IPS-18a (cell line): ENCODE data around the gene AP3B1.

Source experiments
- H3K27ac ChIP-seq: one replicate; pipeline ENCODE4 v1.5.1; 2013; ENCODE audit warnings: low read length
- H3K27me3 ChIP-seq: one replicate; pipeline ENCODE4 v1.6.1; 2013; ENCODE audit warnings: mild to moderate bottlenecking, low read length; ENCODE audit not compliant: control insufficient read depth, insufficient read depth
- H3K36me3 ChIP-seq: one replicate; pipeline ENCODE4 v1.6.1; 2013; ENCODE audit warnings: low read depth, low read length; ENCODE audit not compliant: control insufficient read depth
- H3K4me1 ChIP-seq: one replicate; pipeline ENCODE4 v1.6.1; 2013; ENCODE audit warnings: low read depth, low read length; ENCODE audit not compliant: control insufficient read depth
- H3K4me3 ChIP-seq: one replicate; pipeline ENCODE4 v1.5.1; 2013; ENCODE audit warnings: low read length
- H3K9ac ChIP-seq: one replicate; pipeline ENCODE4 v1.6.1; 2013; ENCODE audit warnings: mild to moderate bottlenecking, low read length, moderate library complexity
- H3K9me3 ChIP-seq: one replicate; pipeline ENCODE4 v1.6.1; 2013; ENCODE audit warnings: low read depth, low read length; ENCODE audit not compliant: control insufficient read depth

Gene AP3B1

DNA sequence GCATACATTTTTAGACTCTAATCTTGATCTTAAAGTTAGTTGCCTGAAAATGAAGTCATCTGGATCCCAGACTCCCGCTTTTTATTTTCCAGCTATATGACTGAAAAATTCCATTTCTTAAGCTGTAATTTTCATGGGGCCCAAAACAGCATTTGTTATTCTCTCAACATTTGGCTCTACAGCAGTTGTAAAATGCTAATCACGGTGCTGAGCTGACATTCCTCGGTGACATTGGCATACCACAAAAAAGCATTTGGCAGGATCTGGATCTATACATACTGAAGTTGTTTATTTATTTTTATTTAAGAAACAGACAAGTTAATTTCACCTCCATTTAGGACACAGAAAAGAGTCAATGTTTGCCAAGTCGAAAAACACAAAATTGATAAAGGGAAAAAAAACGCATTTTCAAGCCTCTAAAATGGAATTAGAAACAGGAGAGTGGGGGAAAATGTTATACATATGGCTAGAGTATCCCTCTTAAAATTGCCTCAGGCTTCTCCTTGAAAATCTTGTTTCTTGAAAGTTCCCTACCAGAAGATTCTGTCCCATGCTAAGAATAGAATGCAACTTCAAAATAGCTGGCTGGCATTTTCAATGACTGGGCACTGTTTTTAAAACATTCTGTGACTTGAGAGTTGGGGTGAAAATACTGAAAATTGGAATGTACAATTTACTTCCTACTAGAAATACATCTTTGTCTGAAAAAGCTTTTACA lies 310.9 kb downstream of the AP3B1 start:
- Histone ChIP-seq H3K4me1 (peaks cover 27% of the 10 kb centered on the region), H3K27me3 (peaks cover 15% of the 10 kb centered on the region)

DNA sequence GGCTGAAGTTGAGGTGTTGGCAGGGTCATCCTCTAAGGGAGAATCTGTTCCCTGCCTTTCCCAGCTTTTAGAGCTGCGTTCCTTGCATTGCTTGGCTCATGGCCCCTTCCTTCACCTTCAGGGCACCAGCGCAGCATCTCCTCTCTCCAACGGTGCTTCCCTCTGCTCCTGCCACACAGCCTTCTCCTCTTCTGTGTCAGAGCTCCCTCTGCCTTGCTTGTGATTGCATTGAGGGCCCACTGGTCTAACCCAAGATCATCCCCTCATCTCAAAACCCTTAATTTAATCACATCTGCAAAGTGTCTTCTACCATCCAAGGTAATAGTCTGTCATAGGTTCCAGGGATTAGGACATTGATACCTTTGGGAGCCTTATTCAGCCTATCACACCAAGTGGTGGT lies 312.7 kb downstream of the AP3B1 start:
- Histone ChIP-seq H3K9ac (no peak overlapping the region), H3K9me3 (no peaks in the 10 kb centered on the region), H3K36me3 (no peaks in the 10 kb centered on the region), H3K27ac (no peak overlapping the region), H3K4me3 (no peak overlapping the region), H3K27me3 (peaks cover 15% of the 10 kb centered on the region), H3K4me1 (peaks cover 16% of the 10 kb centered on the region)

More for the DNA sequence above, 310.9 kb downstream of the AP3B1 start:
- Histone ChIP-seq H3K4me3 (no peak overlapping the region), H3K9ac (no peak overlapping the region), H3K36me3 (no peaks in the 10 kb centered on the region), H3K9me3 (no peaks in the 10 kb centered on the region), H3K27ac (no peak overlapping the region)

DNA sequence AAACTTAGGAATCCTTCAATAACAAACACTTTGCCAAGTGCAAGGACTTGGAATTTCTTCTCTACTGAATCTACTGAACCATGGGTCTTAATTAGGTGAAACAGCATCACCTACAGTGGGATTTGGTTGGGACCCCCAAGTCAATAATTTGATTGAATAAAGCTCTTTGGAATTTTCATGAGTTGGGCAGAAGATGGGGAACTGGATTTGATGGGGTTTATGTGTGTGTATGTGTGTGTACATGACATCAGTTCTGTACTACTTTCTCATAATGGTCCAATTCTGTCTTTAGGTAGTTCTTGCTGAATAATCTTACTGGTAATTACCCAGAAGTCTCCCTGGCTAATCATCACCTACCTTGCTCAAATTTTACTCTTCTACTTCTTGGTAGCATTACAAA lies 319.9 kb downstream of the AP3B1 start:
- peaks cover 79% of the 10 kb centered on the region for H3K27me3 ChIP-seq
- no peaks in the 10 kb centered on the region for H3K9me3 ChIP-seq
- H3K4me1 ChIP-seq = peaks cover 10% of the 10 kb centered on the region
- H3K27ac ChIP-seq = no peak overlapping the region
- no peaks in the 10 kb centered on the region for H3K36me3 ChIP-seq
- H3K4me3 ChIP-seq = no peak overlapping the region
- no peak overlapping the region for H3K9ac ChIP-seq

DNA sequence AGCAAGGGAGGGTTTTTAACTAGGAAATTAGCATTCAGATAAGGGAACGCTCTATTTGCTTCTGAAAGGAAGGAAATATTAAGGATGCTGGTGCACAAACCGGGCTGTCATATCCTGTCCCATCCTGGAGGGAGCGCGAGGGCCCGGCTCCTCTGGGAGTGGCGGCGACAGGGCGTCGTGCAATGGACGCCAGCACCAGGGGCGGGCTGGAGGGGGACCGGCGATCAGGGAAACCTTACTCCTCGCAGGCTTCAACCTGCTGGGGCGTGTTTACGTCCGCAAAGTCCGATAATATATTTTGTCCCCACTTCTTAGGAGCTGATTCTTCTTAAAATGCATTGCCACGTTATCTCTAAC lies 321.3 kb downstream of the AP3B1 start:
- H3K4me3 ChIP-seq = peak overlapping the region; percentile 47
- peaks cover 88% of the 10 kb centered on the region for H3K27me3 ChIP-seq
- peaks cover 10% of the 10 kb centered on the region for H3K4me1 ChIP-seq
- no peaks in the 10 kb centered on the region for H3K36me3 ChIP-seq
- H3K9ac ChIP-seq = no peak overlapping the region
- no peaks in the 10 kb centered on the region for H3K9me3 ChIP-seq
- H3K27ac ChIP-seq = no peak overlapping the region

DNA sequence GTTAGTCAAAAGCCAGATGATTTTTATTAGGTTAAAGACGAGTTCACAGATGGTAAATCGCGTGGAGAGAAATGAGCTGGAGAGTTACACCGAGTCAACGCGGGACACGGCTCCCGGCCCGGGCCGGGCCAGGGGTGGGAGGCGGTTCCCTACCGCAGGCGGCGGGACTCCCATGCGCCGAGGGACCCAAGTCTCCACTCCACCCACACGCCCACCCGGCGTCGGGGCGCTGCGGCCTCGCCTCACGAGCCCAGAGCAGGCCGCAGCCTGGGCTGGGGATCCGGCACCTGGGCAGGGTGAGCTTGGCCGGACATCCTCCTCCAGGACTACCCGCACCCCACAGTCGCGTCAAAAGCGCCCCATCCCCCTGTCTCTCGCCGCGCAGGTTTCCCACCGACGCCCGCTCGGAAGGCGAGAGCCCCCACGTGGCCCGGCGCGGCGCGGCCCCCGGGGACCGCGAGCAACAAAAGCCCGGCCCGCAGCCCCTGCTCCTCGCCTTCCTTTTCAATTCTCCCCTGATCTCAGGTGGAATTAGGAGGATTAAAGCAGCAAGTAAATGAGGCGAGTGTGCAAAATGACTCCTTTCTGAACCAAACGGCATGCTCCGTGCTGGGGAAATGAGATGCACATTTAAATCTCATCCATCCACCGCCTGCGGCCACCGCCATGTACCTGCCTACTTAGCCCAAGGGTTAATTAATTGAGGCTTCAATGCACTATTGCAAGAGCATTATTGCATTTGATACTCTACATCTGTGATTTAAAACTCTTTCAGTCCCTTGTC lies 321.8 kb downstream of the AP3B1 start:
- Histone ChIP-seq H3K4me1 (peaks cover 10% of the 10 kb centered on the region), H3K27ac (no peak overlapping the region), H3K27me3 (peaks cover 89% of the 10 kb centered on the region), H3K9me3 (no peaks in the 10 kb centered on the region), H3K9ac (no peak overlapping the region), H3K36me3 (no peaks in the 10 kb centered on the region), H3K4me3 (peak overlapping the region; percentile 47)

DNA sequence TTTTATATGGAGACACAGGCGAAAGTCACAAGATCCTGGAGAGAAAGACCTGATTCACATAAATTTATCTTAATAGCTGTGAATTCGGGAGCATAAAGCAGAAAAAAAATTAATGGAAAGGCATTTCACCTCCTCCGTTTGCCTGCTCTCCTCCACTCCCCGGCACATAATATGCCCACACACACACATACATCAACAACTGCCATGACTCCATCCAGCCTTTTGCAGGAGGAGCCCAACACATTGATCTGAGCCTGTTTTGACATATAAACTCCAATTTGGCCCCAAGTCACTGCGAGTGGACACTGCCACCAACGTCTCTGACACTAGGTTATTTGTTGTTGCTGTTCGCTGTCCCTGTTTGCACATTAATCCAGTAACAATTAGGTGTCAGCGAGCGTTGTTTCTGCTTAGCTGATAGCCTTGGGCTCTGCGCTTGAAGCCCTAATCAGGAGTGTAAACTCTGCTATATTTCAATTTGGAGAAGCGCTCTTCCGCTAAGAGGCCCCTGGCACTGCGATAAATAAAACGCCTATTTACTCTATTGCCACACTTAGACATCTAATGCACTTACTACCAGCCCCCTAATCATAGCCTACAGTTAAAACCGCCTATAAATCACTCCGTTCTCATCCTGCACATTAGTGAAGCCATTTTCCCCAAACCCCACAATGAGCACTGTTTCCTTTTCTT lies 322.6 kb downstream of the AP3B1 start:
- H3K9ac ChIP-seq = no peak overlapping the region
- peaks cover 10% of the 10 kb centered on the region for H3K4me1 ChIP-seq
- H3K4me3 ChIP-seq = peak overlapping the region; percentile 47
- H3K36me3 ChIP-seq = no peaks in the 10 kb centered on the region
- peaks cover 86% of the 10 kb centered on the region for H3K27me3 ChIP-seq
- no peak overlapping the region for H3K27ac ChIP-seq
- H3K9me3 ChIP-seq = no peaks in the 10 kb centered on the region

DNA sequence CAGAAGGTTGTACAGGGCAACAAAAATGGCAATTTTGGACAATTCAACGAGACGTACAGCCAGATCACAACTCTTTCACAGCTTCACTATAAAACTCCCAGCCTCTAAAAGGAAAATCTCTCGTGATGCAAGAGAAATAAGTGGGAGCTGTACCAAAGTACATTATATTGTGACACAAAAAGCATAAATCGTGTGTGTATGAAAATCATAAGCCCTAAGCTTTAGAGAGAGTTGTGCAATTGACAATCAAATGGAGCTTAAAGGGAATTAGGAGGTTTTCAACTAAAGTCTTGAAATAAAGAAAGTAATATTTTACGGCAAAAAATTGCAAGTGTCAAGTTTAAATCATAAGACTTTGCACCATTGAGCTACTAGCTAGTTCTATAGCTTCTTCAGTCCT lies 323.6 kb downstream of the AP3B1 start:
- Histone ChIP-seq H3K4me3 (no peak overlapping the region), H3K9me3 (no peaks in the 10 kb centered on the region), H3K4me1 (peaks cover 10% of the 10 kb centered on the region), H3K36me3 (no peaks in the 10 kb centered on the region), H3K9ac (no peak overlapping the region), H3K27ac (no peak overlapping the region), H3K27me3 (peaks cover 82% of the 10 kb centered on the region)

DNA sequence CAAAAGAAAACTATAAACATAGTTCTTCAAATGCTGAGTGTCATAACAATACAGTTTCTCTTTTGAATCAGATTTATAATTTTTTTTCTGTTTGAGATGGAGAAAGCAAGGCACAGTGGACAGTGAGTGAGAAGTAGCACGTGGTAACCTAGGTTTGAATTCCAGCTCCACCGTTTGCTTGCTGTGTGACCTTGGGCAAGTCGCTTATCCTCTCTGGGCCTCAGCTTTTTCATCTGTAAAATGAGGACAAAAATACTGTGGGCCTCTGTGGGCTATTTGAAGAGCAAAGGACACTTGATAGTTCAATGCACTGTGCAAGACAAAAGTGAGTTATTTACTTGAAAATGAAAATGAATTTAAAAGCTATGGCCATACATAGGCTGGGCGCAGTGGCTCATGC lies 330.7 kb downstream of the AP3B1 start:
- H3K9ac ChIP-seq = no peak overlapping the region
- peaks cover 77% of the 10 kb centered on the region for H3K27me3 ChIP-seq
- no peak overlapping the region for H3K27ac ChIP-seq
- H3K4me1 ChIP-seq = peaks cover 22% of the 10 kb centered on the region
- no peaks in the 10 kb centered on the region for H3K36me3 ChIP-seq
- H3K9me3 ChIP-seq = no peaks in the 10 kb centered on the region
- no peak overlapping the region for H3K4me3 ChIP-seq

DNA sequence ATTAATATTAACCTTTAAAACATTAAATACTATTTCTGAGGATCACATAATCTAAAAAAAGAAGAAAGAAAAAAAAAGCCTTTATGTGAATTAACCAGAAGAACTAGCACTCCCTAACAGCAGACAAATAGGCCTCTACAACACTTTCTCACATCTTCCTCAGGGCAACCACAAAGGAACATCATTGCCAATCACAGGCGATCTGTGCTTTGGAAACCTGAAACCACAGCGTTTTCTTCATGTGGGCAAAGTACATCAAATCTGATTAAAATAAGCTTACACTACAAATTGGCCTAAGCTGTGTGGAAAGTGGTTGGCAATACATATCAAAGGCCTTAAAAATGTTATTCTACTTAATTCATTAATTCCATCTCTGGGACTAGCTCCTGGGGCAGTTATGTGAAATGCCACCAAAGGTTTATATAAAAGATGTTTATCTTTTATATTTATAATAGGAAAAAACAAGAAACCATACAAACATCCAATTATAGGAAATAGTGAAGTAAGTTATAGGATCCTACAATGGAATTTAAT lies 333.6 kb downstream of the AP3B1 start:
- H3K27me3 ChIP-seq = peaks cover 93% of the 10 kb centered on the region
- H3K27ac ChIP-seq = no peak overlapping the region
- no peak overlapping the region for H3K4me3 ChIP-seq
- H3K4me1 ChIP-seq = peaks cover 28% of the 10 kb centered on the region
- no peaks in the 10 kb centered on the region for H3K9me3 ChIP-seq
- H3K9ac ChIP-seq = no peak overlapping the region
- H3K36me3 ChIP-seq = no peaks in the 10 kb centered on the region

DNA sequence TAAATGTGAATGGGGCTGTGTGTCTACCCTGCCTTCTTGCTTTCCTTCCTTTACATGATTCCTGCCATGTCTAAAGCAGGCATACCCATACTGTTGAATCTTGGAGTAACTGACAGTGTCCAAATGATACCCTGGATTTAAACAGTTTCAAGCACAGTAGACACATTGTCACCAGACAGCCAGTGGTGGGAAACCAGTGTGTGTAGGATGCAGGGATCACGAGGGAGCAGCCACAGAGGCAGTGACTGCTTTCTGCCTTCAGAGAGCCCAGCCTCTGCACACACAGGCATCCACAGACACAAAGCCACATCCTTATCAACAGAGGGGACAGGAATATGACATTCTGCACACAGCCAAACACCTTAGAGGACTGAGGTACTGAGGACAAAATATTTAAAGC lies 334.2 kb downstream of the AP3B1 start:
- Histone ChIP-seq H3K4me3 (peak overlapping the region; percentile 4), H3K9me3 (no peaks in the 10 kb centered on the region), H3K4me1 (peaks cover 28% of the 10 kb centered on the region), H3K36me3 (no peaks in the 10 kb centered on the region), H3K27me3 (peaks cover 94% of the 10 kb centered on the region), H3K9ac (no peak overlapping the region), H3K27ac (no peak overlapping the region)

DNA sequence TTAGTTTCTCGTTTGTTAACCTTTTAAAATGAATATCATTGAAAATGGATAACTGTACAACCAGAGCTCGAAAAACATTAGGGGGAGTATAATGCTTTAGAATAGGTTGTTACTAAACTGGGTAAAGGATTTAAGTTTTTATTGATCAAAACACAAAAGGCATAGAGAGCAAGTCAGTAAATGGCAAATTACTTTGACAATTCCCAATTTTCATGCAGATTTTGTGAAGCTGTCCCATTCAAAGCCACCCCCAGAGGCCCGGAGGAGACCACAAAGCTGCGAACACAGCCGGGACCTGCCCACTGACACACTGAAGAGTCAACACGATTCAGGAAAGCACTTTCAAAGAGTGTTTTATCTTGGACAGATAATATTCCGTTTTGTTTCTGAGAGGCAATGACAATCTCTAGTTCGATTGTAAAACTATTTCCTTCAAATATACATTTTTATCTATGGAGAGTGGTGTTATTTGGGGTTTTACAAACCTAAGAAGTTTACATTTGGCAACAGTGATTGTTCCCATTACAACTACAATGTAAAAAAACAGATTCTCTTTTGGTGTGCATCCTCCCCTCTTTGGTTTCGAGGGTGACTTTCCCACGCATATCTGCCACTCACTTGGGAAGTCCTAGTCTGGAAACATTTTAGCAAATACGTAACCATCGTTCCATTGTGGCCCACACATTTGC lies 335.7 kb downstream of the AP3B1 start:
- H3K36me3 ChIP-seq = no peaks in the 10 kb centered on the region
- peak overlapping the region; percentile 57 for H3K4me3 ChIP-seq
- peaks cover 28% of the 10 kb centered on the region for H3K4me1 ChIP-seq
- H3K9ac ChIP-seq = no peak overlapping the region
- H3K27me3 ChIP-seq = peaks cover 94% of the 10 kb centered on the region
- no peak overlapping the region for H3K27ac ChIP-seq
- H3K9me3 ChIP-seq = no peaks in the 10 kb centered on the region
